Dendritic cell treated with granulocyte-macrophage colony-stimulating factor and Interleukin-4, amounts not matched to agents 40 ng/mL and 50 ng/mL, for 4 days (primary cell): ENCODE data around the gene ADGRE1.

Experiments
- H3K27ac Mint-ChIP-seq: one replicate; pipeline ENCODE4 v1.8.0; 2022; ENCODE audit warnings: mild to moderate bottlenecking, mixed read lengths
- H3K27me3 Mint-ChIP-seq: one replicate; pipeline ENCODE4 v1.8.0; 2022; ENCODE audit warnings: mild to moderate bottlenecking, mixed read lengths
- H3K36me3 Mint-ChIP-seq: one replicate; pipeline ENCODE4 v1.8.0; 2022; ENCODE audit warnings: low read depth, mixed read lengths
- H3K4me1 Mint-ChIP-seq: one replicate; pipeline ENCODE4 v1.8.0; 2022; ENCODE audit warnings: low read depth, mixed read lengths
- H3K4me3 Mint-ChIP-seq: one replicate; pipeline ENCODE4 v1.8.0; 2022; ENCODE audit warnings: mild to moderate bottlenecking, moderate library complexity, mixed read lengths
- H3K9me3 Mint-ChIP-seq: one replicate; pipeline ENCODE4 v1.8.0; 2022; ENCODE audit warnings: mixed read lengths
- intact Hi-C: fragments of 100-400 bp; cut with micrococcal nuclease; formaldehyde crosslinking; loops from one replicate; pipeline ENCODE4 v1.15.0; 2022

Gene ADGRE1

GRCh38 chr19:6987850-6988249 is 100.5 kb downstream of the ADGRE1 start:
- Mint-ChIP-seq H3K4me1 (peaks cover 26% of the 10 kb centered on the region), H3K27me3 (no peaks in the 10 kb centered on the region), H3K36me3 (peaks cover 55% of the 10 kb centered on the region), H3K27ac (peak overlapping the region; percentile 71), H3K4me3 (no peak overlapping the region), H3K9me3 (peaks cover 37% of the 10 kb centered on the region)
- intact Hi-C loops: no loop called here

- peaks cover 28% of the 10 kb centered on the region for H3K4me1 Mint-ChIP-seq
- no peaks in the 10 kb centered on the region for H3K27me3 Mint-ChIP-seq
- H3K27ac Mint-ChIP-seq: peak overlapping the region; percentile 71
- H3K4me3 Mint-ChIP-seq: no peak overlapping the region
- intact Hi-C loops: no loop called here
- peaks cover 33% of the 10 kb centered on the region for H3K9me3 Mint-ChIP-seq
- H3K36me3 Mint-ChIP-seq: peaks cover 51% of the 10 kb centered on the region
Observed at GRCh38 chr19:6988257-6988656, 100.9 kb downstream of the ADGRE1 start.
